ENCODE data around the gene BEND6. TPM values are rescaled to one million over a fixed set of nuclear protein-coding genes. Genes with fewer than 3 reads are reported as not detected.
A peak's percentile ranks its signal among the peaks of the same experiment; 100 is the strongest.

BEND6 gene
- total and polyA plus RNA-seq, 2 of the 13 experiments (the other 11 are each of a cell fraction or from before 2014, with no cell fraction given), result 0.20 to 0.21 TPM

- peak; percentile 92; the same call in 1 of the 2 replicates for TF ChIP-seq ZSCAN30 (CRISPR knock-in tag; IDR thresholded peaks at IDR 0.05)
- TF ChIP-seq HNF4A (CRISPR knock-in tag; IDR thresholded peaks at IDR 0.05), result no peak
- TF ChIP-seq ZBTB34 (CRISPR knock-in tag; IDR thresholded peaks at IDR 0.05), result no peak
- TF ChIP-seq AKAP8 (CRISPR knock-in tag; IDR thresholded peaks at IDR 0.05), result no peak
- no peak for TF ChIP-seq DDIT3 (CRISPR knock-in tag; IDR thresholded peaks at IDR 0.05)
- TF ChIP-seq CREB3 (CRISPR knock-in tag; IDR thresholded peaks at IDR 0.05), result no peak
- peak; percentile 76; the same call in 1 of the 2 replicates for TF ChIP-seq CBX5 (CRISPR knock-in tag; IDR thresholded peaks at IDR 0.05; ENCODE audit: borderline replicate concordance)
- TF ChIP-seq NRL (CRISPR knock-in tag; IDR thresholded peaks at IDR 0.05; ENCODE audit: borderline replicate concordance), result peak; percentile 63; the same call in 1 of the 2 replicates
- no peak for TF ChIP-seq SNRNP70 (IDR thresholded peaks at IDR 0.05; ENCODE audit: low read depth, low read length)
- no peak for TF ChIP-seq ZNF790 (CRISPR knock-in tag; IDR thresholded peaks at IDR 0.05; ENCODE audit: borderline replicate concordance)
- TF ChIP-seq ZNF576 (CRISPR knock-in tag; IDR thresholded peaks at IDR 0.05), result 0 out of 2 replicates have a peak, but pooled peaks have one; percentile 37
- TF ChIP-seq ZNF619 (CRISPR knock-in tag; IDR thresholded peaks at IDR 0.05), result no peak
- no peak for TF ChIP-seq ZBTB3 (CRISPR knock-in tag; IDR thresholded peaks at IDR 0.05; ENCODE audit: borderline replicate concordance, low read depth)
- TF ChIP-seq ZNF430 (CRISPR knock-in tag; IDR thresholded peaks at IDR 0.05), result no peak
- TF ChIP-seq RFX5 (IDR thresholded peaks at IDR 0.05; ENCODE audit: low read depth, low read length), result no peak
- no peak for TF ChIP-seq MBD4 (IDR thresholded peaks at IDR 0.05; ENCODE audit: borderline replicate concordance, low read length)
- TF ChIP-seq TBX2 (CRISPR knock-in tag; IDR thresholded peaks at IDR 0.05; ENCODE audit: borderline replicate concordance), result peak; percentile 62; the same call in 1 of the 2 replicates
- TF ChIP-seq JDP2 (CRISPR knock-in tag; IDR thresholded peaks at IDR 0.05; ENCODE audit: borderline replicate concordance), result no peak
- no peak for TF ChIP-seq POLR2AphosphoS2 (IDR thresholded peaks at IDR 0.05; ENCODE audit: low read depth, low read length)
- no peak for TF ChIP-seq MAFF (IDR thresholded peaks at IDR 0.05; ENCODE audit: low read depth, low read length)
- no peak for TF ChIP-seq NCOA2 (CRISPR knock-in tag; IDR thresholded peaks at IDR 0.05)
- no peak for TF ChIP-seq PRMT3 (CRISPR knock-in tag; IDR thresholded peaks at IDR 0.05; ENCODE audit: borderline replicate concordance, low read depth)
- TF ChIP-seq ZNF513 (CRISPR knock-in tag; conservative IDR thresholded peaks at IDR 0.05), result no peak
- TF ChIP-seq ZNF570 (CRISPR knock-in tag; IDR thresholded peaks at IDR 0.05; ENCODE audit: borderline replicate concordance), result no peak
- TF ChIP-seq AHR (CRISPR knock-in tag; IDR thresholded peaks at IDR 0.05), result peak; percentile 75; the same call in 1 of the 2 replicates
- TF ChIP-seq MIER2 (CRISPR knock-in tag; IDR thresholded peaks at IDR 0.05), result no peak
Measured at GRCh38 chr6:56955171-56956155, 556 bp downstream of the BEND6 start (continued).
